NCI-H2029 treated with DMSO at 0.1 percent for 48 hours (cell line): Measurements from ENCODE around the gene FNTB.
"Not testable (repeated sequence)": the region's sequence is repeated elsewhere in the genome, so short reads cannot be mapped to it uniquely, and the experiment has no call there.

Source experiments
- DNase-seq: peaks from one replicate; lab custom pipeline; 2025; lab: John Stamatoyannopoulos, UW

FNTB gene

DNA sequence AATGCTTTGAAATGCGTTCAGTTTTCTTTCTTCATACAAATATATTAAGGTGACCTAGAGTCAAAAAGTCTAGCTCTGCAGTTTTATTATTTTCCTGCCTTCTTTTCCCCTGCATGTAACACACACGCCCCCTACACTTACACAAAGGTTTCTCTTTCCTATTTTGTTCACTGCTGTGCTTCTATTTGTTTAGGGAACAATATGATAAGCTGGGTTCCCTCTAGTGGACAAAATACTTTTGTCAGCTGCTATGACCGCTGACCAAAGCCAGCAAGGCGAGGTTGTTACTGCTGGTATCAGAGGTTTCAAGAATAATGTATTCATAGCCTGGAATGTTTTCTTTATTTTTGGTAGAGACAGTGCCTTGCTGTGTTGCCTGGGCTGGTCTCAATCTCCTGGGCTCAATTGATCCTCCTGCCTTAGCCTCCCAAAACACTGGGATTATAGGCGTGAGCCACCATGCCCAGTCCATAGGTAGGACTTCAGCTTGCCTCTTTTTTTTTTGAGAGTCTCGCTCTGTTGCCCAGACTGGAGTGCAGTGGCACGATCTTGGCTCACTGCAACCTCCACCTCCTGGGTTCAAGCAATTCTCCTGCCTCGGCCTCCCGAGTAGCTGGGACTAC lies 33.4 kb downstream of the FNTB start:
- DNase-seq, result peak; percentile 30

GRCh38 chr14:65024957-65025356 lies 38.3 kb downstream of the FNTB start:
- DNase-seq, result no peak

GRCh38 chr14:65025818-65026217 lies 39.1 kb downstream of the FNTB start:
- no peak for DNase-seq

GRCh38 chr14:65026526-65026925 lies 39.8 kb downstream of the FNTB start:
- no peak for DNase-seq

- no peak for DNase-seq
These were observed 40.6 kb downstream of the FNTB start for GRCh38 chr14:65027127-65027799.

GRCh38 chr14:65028937-65029336 lies 42.2 kb downstream of the FNTB start:
- no peak for DNase-seq

- DNase-seq, result not testable (repeated sequence)
These were observed 44.6 kb downstream of the FNTB start for GRCh38 chr14:65031321-65031720.

- DNase-seq, result no peak
These were observed 45.6 kb downstream of the FNTB start for GRCh38 chr14:65032319-65032718.

DNA sequence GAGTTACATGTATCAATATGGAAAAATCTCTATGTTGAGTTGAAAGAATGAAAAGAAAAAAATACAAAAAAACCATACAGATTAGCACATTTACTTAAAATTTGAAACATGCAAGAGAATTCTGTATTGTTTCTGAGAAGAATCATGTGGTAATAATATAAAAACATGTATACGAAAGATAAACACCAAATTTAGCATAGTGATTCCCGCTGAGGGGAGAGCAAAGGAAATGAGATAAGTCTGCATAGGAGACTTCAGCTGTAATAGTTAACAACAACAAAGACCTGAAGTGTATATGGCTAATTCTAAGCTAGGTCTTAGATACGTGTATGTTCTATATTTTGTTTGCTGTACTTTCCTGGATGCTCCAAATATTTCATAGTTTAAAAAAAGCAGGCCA lies 46.5 kb downstream of the FNTB start:
- DNase-seq, result no peak

GRCh38 chr14:65034021-65034420 lies 47.3 kb downstream of the FNTB start:
- no peak for DNase-seq

DNA sequence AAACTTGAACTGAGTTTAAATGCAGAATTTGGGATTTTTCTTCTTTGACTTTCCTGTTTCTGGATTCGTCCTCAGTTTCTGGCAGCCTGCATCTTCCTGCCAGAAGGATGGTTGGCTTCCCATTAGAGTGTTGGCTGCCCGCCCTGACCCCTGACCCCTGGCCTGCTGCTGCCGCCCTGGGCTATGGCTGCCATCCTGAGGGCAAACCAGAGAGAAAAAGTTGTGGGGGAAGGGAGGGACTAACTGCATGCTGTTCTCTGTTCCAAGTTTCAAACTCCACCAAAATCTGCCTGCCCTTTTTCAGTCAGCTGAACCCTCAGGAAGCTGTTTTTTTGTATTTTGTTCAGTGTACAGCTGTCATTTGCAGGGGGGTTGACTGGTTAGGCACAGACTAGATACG lies 48.4 kb downstream of the FNTB start:
- no peak for DNase-seq

- DNase-seq, result no peak
These were observed 52.3 kb downstream of the FNTB start for GRCh38 chr14:65038966-65039365.

DNA sequence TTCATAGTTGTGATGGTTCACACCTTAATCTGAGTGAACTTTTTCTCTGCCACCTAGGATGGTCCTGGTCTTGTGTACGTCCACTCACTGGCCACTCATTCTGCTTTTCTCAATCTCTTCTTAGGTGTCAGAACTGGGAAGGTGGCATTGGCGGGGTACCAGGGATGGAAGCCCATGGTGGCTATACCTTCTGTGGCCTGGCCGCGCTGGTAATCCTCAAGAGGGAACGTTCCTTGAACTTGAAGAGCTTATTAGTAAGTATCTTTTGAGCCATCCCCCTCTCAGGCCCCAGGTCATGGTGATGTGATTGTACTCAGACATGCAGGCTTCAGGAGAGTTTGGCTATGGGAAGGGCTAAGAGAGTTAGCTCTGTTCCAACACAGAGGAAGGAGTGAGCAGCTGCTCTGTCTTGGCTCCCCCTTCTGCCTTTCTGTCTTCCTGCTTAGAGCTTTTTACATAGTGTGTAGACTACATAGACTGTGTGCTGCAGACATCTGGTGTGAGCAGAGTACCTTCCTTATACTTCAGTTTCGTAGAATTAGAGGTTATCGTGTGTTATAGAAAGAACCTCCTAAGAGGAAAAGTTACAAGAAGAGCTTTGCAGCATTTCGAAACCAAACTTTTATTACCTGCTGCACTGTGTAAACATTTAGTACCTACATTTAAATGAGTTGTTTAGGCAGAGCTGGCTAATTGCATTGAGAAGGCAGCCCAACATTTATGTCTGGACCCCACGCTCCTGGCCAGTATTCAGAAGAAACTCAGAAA lies 54.2 kb downstream of the FNTB start:
- DNase-seq, result no peak

- DNase-seq, result no peak
These were observed 54.8 kb downstream of the FNTB start for GRCh38 chr14:65041434-65041915.

DNA sequence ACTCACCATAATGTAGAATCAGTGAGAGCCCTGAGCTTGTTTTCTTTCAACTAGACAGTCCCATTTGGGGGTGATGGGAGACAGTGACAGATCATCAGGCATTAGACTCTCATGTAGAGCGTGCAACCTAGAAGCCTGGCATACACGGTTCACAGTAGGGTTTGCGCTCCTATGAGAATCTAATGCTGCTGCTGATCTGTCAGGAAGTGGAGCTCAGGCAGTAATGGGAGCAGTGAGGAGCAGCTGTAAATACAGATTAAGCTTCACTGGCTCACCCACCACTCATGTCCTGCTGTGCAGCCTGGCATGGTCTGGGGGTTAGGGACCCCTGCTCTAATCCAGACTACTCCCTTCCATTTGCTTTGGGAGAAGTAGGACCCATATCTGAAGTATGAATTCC lies 55.6 kb downstream of the FNTB start:
- DNase-seq, result no peak

DNA sequence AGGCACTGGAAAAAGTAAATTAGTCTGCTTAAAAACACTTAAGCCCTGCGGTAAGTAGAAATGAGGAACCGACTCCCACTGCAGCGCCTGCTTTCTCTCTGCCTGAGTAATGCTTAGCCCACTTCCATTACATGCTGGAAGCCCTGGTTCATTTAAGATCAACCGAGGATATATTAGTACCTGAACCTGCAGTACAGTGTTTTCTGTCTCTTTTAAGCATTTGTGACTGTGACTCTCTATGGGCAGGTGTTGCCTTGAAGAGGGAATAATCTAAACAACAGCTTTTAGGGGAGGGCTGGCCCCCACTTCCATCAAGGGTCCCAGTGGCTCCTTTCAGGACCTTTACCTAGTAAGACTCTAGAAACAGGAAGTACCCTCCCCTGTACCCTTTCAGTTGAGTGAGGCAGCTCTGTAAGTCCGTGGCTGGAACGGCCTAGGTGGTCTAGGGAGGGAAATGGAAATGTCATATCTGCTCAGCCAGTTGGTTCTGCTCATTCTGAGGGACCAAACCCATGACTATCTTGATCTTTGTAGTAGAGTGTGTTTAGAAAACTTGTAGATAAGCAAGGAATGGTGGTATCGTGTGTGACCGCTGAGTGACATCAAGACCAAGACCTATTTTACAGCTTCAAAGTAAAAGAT lies 56.2 kb downstream of the FNTB start:
- no peak for DNase-seq

DNA sequence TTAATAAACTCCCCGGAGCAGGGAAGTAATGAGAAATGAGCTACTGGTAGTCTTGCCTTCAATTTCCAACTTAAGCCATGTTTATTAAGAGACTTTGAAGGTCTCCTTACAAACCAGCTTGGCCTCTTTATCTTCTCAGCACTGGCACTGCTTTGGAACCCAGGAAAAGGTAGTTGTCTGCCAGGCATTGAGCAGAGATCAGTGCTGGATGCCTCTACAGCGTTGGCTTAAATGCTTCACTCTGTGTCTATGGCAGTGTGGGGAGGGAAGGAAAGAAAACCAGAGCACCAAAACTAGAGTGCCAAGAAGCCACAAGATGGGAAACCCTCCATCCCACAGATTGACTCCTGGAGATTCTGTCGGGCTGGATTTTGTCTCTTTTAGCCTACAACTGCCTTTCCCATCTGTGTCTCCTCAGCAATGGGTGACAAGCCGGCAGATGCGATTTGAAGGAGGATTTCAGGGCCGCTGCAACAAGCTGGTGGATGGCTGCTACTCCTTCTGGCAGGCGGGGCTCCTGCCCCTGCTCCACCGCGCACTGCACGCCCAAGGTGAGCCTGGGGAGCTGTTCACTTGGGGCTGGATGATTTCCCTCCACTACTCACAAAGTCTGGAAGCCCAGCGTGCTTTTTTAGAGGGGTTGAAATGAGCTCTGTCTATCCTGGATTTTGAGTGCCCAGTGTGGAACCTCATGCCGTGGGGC lies 57.3 kb downstream of the FNTB start:
- DNase-seq, result no peak

- DNase-seq, result no peak
These were observed 57.9 kb downstream of the FNTB start for GRCh38 chr14:65044596-65044959.

DNA sequence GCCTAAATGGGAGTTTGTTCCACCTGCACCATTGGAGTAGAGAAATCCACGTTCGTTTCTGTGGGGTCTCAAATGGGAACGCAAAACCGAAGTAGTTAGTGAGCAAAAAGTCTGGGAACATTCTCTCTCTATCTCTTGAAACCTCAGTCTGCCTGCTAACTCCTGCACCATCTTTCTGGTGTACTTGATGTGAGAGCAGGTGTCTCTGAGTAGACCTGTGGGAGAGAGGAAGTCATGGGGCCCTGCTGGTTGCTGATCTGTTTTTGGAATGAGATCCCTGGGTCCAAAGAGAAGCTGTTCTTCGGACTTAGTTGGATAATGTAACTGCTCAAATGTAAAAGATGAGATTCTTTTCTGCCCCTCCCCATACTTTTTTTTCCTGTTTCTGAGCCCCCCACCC lies 58.3 kb downstream of the FNTB start:
- no peak for DNase-seq

DNA sequence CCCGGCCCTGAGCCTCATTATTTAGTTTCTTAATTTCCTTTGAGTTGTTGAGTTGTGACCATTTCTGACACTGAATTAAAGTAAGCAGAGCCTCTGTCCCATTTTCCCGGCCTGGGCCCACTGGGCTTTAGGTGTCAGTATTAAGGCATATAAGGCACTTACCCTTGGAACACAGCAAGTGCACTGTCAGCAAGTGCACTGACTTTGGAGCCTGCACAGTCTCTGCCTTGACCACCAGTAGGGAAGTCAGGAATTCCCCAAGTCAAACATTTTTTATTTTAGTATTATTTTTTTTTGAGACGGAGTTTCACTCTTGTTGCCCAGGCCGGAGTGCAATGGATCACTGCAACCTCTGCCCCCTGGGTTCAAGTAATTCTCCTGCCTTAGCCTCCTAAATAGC lies 59.0 kb downstream of the FNTB start:
- DNase-seq, result no peak

GRCh38 chr14:65052832-65053231 lies 66.1 kb downstream of the FNTB start:
- DNase-seq, result no peak

GRCh38 chr14:65053466-65053865 lies 66.8 kb downstream of the FNTB start:
- no peak for DNase-seq
